Effector memory CD8-positive, alpha-beta T cell (primary cell): ENCODE data around the gene DYRK2.

Experiments
- ATAC-seq: fragments of 150-1000 bp; cut with Tn5 transposase; replicated peaks from 2 replicates; pipeline ENCODE4 v1.10.0; 2021; ENCODE audit warnings: mild to moderate bottlenecking, moderate library complexity
- DNase-seq, 3 experiments: peaks; one replicate each; pipeline ENCODE4 v3.0.0; 2021
- H3K27ac Mint-ChIP-seq, 2 donors: one replicate each; pipeline ENCODE4 v1.8.0; 2022; ENCODE audit warnings: mild to moderate bottlenecking in 2 of 2, mixed read lengths in 2 of 2, moderate library complexity in 2 of 2
- H3K27me3 Mint-ChIP-seq, 2 donors: one replicate each; pipeline ENCODE4 v1.8.0; 2022; ENCODE audit warnings: mixed read lengths in 2 of 2
- H3K36me3 Mint-ChIP-seq: one replicate; pipeline ENCODE4 v1.8.0; 2022; ENCODE audit warnings: mild to moderate bottlenecking, moderate library complexity, mixed read lengths; ENCODE audit not compliant: insufficient read depth
- H3K4me1 Mint-ChIP-seq, 2 donors: one replicate each; pipeline ENCODE4 v1.8.0; 2022; ENCODE audit warnings: low read depth in 2 of 2, mixed read lengths in 2 of 2
- H3K4me3 Mint-ChIP-seq, 2 donors: one replicate each; pipeline ENCODE4 v1.8.0; 2022; ENCODE audit warnings: mild to moderate bottlenecking in 2 of 2, mixed read lengths in 2 of 2, moderate library complexity in 2 of 2
- H3K9me3 Mint-ChIP-seq, 2 donors: one replicate each; pipeline ENCODE4 v1.8.0; 2022; ENCODE audit warnings: mixed read lengths in 2 of 2

Gene DYRK2

DNA sequence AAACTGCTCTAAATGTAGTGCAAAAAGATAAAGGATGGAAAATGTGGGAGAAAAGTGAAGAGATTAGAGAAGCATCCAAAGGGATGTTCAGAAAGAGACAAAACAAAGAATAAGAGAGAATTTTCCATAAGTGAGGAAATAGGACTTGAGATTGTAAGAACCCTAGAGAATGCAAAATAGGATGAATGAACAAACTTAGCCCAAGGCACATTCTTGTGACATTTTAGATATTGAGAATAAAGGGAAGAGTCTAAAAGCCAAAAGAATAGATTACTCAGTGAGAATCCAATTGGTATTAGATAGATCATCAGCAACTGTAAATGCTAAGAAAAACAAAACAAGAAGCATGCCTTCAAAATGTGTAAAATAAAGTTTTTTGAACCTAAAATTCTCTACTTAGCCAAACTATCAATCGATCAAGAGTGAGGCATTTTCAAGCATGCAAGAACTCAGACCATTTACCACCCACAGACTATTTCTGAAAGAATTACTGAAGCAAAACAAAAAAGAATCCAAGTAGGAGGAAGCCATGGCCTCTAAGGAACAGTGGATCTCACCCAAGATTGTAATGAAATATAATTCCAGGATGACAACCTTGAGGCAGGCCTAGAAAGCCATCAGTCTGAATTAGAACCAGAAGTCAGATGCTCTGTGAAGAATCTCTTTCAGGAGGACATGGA lies 33.5 kb downstream of the DYRK2 start:
- Mint-ChIP-seq H3K36me3 (no peaks in the 10 kb centered on the region), H3K4me3 (no peak overlapping the region), H3K9me3 (no peaks in the 10 kb centered on the region), H3K4me1 (peaks cover 11% of the 10 kb centered on the region in 2 donors), H3K27ac (peak overlapping the region in 1 of 2 donors; percentile 10), H3K27me3 (no peaks in the 10 kb centered on the region)
- no peak for ATAC-seq
- DNase-seq: no peak

GRCh38 chr12:67689385-67689784 lies 40.8 kb downstream of the DYRK2 start:
- ATAC-seq (no peak), DNase-seq (no peak)
- Mint-ChIP-seq H3K4me3 (no peak overlapping the region), H3K9me3 (peaks cover 0 to 3% of the 10 kb centered on the region in 2 donors), H3K27ac (no peak overlapping the region), H3K4me1 (no peaks in the 10 kb centered on the region), H3K36me3 (no peaks in the 10 kb centered on the region), H3K27me3 (no peaks in the 10 kb centered on the region)

GRCh38 chr12:67690656-67691055 lies 42.1 kb downstream of the DYRK2 start:
- peaks cover 0 to 3% of the 10 kb centered on the region in 2 donors for H3K9me3 Mint-ChIP-seq
- H3K4me3 Mint-ChIP-seq: no peak overlapping the region
- H3K27ac Mint-ChIP-seq: no peak overlapping the region
- DNase-seq (no peak), ATAC-seq (no peak)
- H3K4me1 Mint-ChIP-seq: peaks cover 3 to 4% of the 10 kb centered on the region in 2 donors
- no peaks in the 10 kb centered on the region for H3K36me3 Mint-ChIP-seq
- H3K27me3 Mint-ChIP-seq: no peaks in the 10 kb centered on the region

GRCh38 chr12:67691220-67691619 lies 42.7 kb downstream of the DYRK2 start:
- Mint-ChIP-seq H3K9me3 (peaks cover 0 to 3% of the 10 kb centered on the region in 2 donors), H3K4me1 (peaks cover 3 to 8% of the 10 kb centered on the region in 2 donors), H3K4me3 (no peak overlapping the region), H3K27me3 (no peaks in the 10 kb centered on the region), H3K27ac (no peak overlapping the region), H3K36me3 (no peaks in the 10 kb centered on the region)
- no peak for DNase-seq
- ATAC-seq: no peak

GRCh38 chr12:67692135-67692534 lies 43.6 kb downstream of the DYRK2 start:
- Mint-ChIP-seq H3K4me3 (no peak overlapping the region), H3K27ac (no peak overlapping the region), H3K27me3 (no peaks in the 10 kb centered on the region), H3K36me3 (no peaks in the 10 kb centered on the region), H3K9me3 (peaks cover 0 to 3% of the 10 kb centered on the region in 2 donors), H3K4me1 (peaks cover 4 to 13% of the 10 kb centered on the region in 2 donors)
- DNase-seq (no peak), ATAC-seq (no peak)

DNA sequence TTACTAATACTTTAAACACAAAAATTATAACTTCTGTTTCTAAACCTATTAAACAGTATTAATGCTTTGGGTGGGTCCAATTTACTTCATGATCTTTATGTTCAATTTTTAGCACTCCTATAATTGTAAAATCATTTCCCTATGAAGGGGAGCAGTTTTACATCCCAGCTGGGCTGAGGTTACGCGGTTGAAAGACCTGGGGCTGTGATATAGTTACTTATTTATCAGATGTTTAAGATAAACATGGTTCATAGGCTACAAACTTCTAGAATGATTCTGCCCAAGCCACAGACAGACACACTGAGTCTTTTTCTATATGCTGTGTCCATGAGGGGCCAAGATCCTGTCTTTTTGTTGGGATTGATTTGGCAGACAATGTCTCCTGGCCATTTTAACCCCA lies 44.4 kb downstream of the DYRK2 start:
- DNase-seq: no peak
- no peak overlapping the region for H3K27ac Mint-ChIP-seq
- H3K36me3 Mint-ChIP-seq: no peaks in the 10 kb centered on the region
- no peaks in the 10 kb centered on the region for H3K27me3 Mint-ChIP-seq
- H3K4me3 Mint-ChIP-seq: no peak overlapping the region
- H3K4me1 Mint-ChIP-seq: peaks cover 9 to 20% of the 10 kb centered on the region in 2 donors
- ATAC-seq: no peak
- no peaks in the 10 kb centered on the region for H3K9me3 Mint-ChIP-seq

DNA sequence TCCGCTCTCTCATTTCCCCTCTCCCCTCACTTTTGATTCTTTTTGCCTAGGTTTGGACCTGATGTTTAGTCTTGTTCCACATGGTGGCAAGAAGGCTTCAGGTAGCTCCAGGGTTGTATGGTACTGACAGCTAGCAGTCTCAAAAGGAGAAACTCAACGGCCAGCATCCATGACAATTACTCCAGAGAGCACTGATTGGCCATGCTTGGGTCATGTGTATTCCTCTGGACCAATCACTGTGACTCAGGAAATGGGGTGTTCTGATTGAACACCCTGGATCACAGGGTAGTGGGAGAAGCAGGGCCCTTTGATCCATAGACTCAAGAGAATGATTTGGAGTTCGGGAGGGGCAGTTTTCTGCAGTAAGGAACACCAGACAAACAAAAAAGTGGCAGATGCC lies 45.3 kb downstream of the DYRK2 start:
- DNase-seq (no peak), ATAC-seq (no peak)
- Mint-ChIP-seq H3K27me3 (no peaks in the 10 kb centered on the region), H3K36me3 (no peaks in the 10 kb centered on the region), H3K27ac (no peak overlapping the region), H3K4me3 (no peak overlapping the region), H3K4me1 (peaks cover 15 to 29% of the 10 kb centered on the region in 2 donors), H3K9me3 (no peaks in the 10 kb centered on the region)

DNA sequence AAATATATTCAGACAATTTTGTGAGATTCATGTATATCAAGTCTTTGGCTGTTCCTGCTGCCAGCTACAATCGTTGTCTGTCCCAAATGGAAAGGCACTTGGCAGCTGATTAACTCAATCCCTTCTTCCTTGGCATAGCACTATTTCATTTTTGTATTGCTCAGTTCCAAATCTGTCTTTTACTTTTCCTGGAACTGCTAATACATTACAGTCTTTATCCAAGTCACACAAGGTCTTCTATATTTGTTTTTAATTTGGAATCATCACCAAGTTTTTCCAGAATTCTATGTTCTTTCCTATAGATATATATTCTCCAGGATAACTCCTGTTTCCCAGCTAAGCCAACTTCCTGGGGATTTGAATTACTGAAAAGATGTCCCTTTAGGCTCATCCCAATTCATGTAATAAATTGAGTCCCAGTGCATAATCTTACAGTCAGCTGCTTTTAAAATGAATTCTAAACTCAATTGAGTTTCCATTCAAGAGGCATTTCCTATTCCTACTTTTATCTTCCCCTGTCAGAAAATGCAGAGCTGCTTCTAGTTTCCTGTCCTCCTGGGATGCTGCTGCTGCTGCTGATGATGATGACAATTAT lies 45.9 kb downstream of the DYRK2 start:
- H3K4me1 Mint-ChIP-seq: peaks cover 19 to 34% of the 10 kb centered on the region in 2 donors
- no peaks in the 10 kb centered on the region for H3K9me3 Mint-ChIP-seq
- ATAC-seq: no peak
- H3K27me3 Mint-ChIP-seq: no peaks in the 10 kb centered on the region
- H3K4me3 Mint-ChIP-seq: no peak overlapping the region
- no peak for DNase-seq
- H3K36me3 Mint-ChIP-seq: no peaks in the 10 kb centered on the region
- H3K27ac Mint-ChIP-seq: no peak overlapping the region

- no peak for DNase-seq
- ATAC-seq: no peak
- H3K27ac Mint-ChIP-seq: peak overlapping the region in 1 of 2 donors; percentile 33
- no peak overlapping the region for H3K4me3 Mint-ChIP-seq
- H3K9me3 Mint-ChIP-seq: no peaks in the 10 kb centered on the region
- H3K4me1 Mint-ChIP-seq: peaks cover 24 to 35% of the 10 kb centered on the region in 2 donors
- no peaks in the 10 kb centered on the region for H3K27me3 Mint-ChIP-seq
- H3K36me3 Mint-ChIP-seq: no peaks in the 10 kb centered on the region
These were observed 47.4 kb downstream of the DYRK2 start for GRCh38 chr12:67695974-67696373.

DNA sequence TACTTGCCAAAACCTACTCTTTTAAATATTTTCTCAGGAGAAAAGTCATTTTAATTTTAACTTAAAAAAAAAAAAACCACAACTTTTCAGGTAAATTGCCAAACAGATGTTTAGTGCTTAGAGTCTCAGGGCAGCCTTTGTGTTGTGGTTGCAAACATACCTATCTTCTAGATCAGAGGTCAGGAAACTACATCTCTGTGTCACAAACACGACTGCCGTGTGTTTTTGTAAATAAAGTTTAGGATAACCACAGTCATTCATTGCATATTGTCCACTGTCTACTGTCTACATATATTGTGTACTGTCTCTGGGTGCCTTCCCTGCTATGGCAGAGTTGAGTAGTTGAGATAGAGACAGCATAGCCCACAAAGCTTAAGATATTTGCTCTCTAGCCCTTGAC lies 48.9 kb downstream of the DYRK2 start:
- Mint-ChIP-seq H3K36me3 (no peaks in the 10 kb centered on the region), H3K27ac (peak overlapping the region; percentile 67 to 94)

GRCh38 chr12:67697967-67698366 lies 49.4 kb downstream of the DYRK2 start:
- Mint-ChIP-seq H3K4me1 (peaks cover 24 to 35% of the 10 kb centered on the region in 2 donors), H3K27ac (peak overlapping the region; percentile 67 to 94), H3K27me3 (no peaks in the 10 kb centered on the region), H3K9me3 (no peaks in the 10 kb centered on the region), H3K4me3 (peak overlapping the region; percentile 68 to 83), H3K36me3 (no peaks in the 10 kb centered on the region)
- no peak for ATAC-seq
- DNase-seq: no peak

More for the DNA sequence above, 48.9 kb downstream of the DYRK2 start:
- no peaks in the 10 kb centered on the region for H3K27me3 Mint-ChIP-seq
- H3K4me1 Mint-ChIP-seq: peaks cover 24 to 35% of the 10 kb centered on the region in 2 donors
- H3K4me3 Mint-ChIP-seq: peak overlapping the region; percentile 68 to 83
- ATAC-seq (peak; percentile 62), DNase-seq (peak in 2 of 3 experiments; percentile 8 to 9)
- H3K9me3 Mint-ChIP-seq: no peaks in the 10 kb centered on the region

DNA sequence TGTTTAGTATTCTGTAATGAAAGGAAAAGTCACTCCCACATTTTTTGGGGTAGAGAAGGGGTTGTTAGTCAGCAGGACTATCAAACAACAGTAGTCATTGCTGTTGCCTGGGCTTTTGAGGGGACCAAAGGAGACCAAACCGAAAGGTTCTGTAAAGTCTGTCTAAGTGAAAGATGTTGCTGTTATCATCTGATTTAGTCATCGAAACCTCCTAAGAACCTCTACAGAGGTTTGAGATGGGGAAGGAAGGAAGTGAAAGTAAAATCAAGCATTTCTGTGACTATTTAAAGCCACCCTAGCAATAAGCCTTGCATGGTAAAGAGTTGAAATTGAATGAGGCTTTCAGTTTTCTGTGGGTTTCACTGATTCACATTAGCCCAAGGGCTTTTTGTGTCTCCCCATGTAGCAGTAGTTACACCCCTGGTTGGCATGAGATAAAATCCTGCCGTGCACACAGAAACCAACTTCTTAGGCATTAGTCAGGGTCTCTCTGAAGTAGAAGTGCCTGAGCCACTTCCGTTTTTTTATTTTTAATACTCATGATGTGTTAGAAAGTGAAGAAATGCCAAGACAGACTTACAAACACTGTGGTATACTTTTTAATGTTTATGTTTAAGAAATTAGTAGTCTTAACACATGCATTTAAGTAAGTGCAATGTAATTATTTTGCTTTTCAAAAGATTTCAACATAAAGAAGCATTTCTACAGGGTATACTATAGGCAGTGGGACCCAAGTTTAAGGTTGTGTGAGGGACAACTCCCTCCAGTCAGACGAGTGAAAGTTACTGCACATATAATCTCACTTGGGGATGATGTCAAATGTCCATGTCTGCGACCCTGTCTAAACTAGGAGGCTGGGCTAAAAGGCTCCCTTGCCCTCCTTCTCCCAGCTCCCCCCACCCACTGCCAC lies 50.4 kb downstream of the DYRK2 start:
- no peaks in the 10 kb centered on the region for H3K27me3 Mint-ChIP-seq
- H3K4me3 Mint-ChIP-seq: peak overlapping the region; percentile 68 to 83
- no peaks in the 10 kb centered on the region for H3K36me3 Mint-ChIP-seq
- peaks cover 24 to 35% of the 10 kb centered on the region in 2 donors for H3K4me1 Mint-ChIP-seq
- DNase-seq: peak; percentile 11 to 36 (median 20)
- H3K27ac Mint-ChIP-seq: peak overlapping the region; percentile 67 to 94
- no peaks in the 10 kb centered on the region for H3K9me3 Mint-ChIP-seq
- peak; percentile 76 for ATAC-seq

- H3K27me3 Mint-ChIP-seq: no peaks in the 10 kb centered on the region
- no peak for DNase-seq
- peaks cover 21 to 31% of the 10 kb centered on the region in 2 donors for H3K4me1 Mint-ChIP-seq
- H3K36me3 Mint-ChIP-seq: no peaks in the 10 kb centered on the region
- no peak for ATAC-seq
- H3K27ac Mint-ChIP-seq: no peak overlapping the region
- no peak overlapping the region for H3K4me3 Mint-ChIP-seq
- H3K9me3 Mint-ChIP-seq: no peaks in the 10 kb centered on the region
These were observed 52.6 kb downstream of the DYRK2 start for GRCh38 chr12:67701121-67701520.
